Lower leg skin (tissue), 4 donors: ENCODE data around the gene TMEM11. TPM values are rescaled to one million over a fixed set of nuclear protein-coding genes. Genes with fewer than 3 reads are reported as not detected.

Experiments
- DNase-seq, 2 donors: peaks; one replicate each; pipeline ENCODE4 v3.0.0-alpha.2; 2019; ENCODE audit warnings: low spot score in 2 of 2
- H3K4me3 ChIP-seq: fragments of 200-600 bp; sonication (generic); 2 replicates; pipeline ENCODE4 v1.5.1; 2017; ENCODE audit warnings: mild to moderate bottlenecking, low read depth; ENCODE audit not compliant: poor library complexity, severe bottlenecking
- POLR2A ChIP-seq, 2 donors: fragments of 450-650 bp; IDR thresholded peaks; one replicate each; pipeline ENCODE4 v1.6.1; 2016 to 2017; ENCODE audit warnings: antibody characterized with exemption in 2 of 2, mild to moderate bottlenecking in 1 of 2, moderate library complexity in 1 of 2
- WGBS, 2 donors: methylation state at CpG; one replicate each; pipeline ENCODE4 v1.1.5; 2018; 5-methylcytosine and 5-hydroxymethylcytosine counted together
- intact Hi-C: fragments of 100-400 bp; cut with DNase I; formaldehyde crosslinking; loops from one replicate; pipeline ENCODE4 v1.15.0; 2023; ENCODE audit warnings: low total_unique reads
- total RNA-seq, 4 donors: library from RNA; depleted of rRNA; stranded (reverse); fragments of >200 nt; gene quantifications; one replicate each; pipeline ENCODE4 v1.1.0, GENCODE V29; 2016
- TF ChIP-seq, protein P1 (sequence below), 3 donors: fragments of 450-650 bp; IDR thresholded peaks; one replicate each; pipeline ENCODE4 v1.5.1; 2016; ENCODE audit warnings: antibody characterized with exemption in 3 of 3, mild to moderate bottlenecking in 3 of 3, moderate library complexity in 2 of 3

The TMEM11 gene
- total RNA-seq, 4 donors from 2014 or later, result 30.0 to 43.5 (median 37.0) TPM

DNA sequence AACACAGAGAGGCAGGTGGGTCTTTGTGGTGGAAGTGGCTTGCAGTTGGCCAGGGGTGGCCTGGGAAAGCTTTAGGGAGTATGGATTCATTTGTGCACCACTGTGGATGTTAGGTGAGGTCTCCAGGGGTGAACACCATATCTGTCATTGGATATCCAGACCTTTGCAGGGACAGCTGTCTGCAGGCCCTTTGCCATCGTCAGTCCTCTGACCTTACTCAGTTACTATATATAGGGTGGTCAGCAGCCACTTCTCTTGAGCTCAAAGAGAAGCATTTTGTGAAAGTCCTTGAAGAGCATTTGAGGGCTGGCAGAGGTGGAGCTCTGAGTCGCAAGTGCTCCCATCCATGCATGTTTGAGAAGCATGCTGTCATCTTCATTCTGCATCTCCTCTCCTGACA is 40.4 kb downstream of the TMEM11 start:
- intact Hi-C loops, result no loop called here
- whole genome bisulfite sequencing, 2 donors, result 83 to 87% methylated on average over 2 of the region's 2 CpGs
- no peak for TF ChIP-seq POLR2A (IDR thresholded peaks at IDR 0.05)
- TF ChIP-seq, protein P1, sequence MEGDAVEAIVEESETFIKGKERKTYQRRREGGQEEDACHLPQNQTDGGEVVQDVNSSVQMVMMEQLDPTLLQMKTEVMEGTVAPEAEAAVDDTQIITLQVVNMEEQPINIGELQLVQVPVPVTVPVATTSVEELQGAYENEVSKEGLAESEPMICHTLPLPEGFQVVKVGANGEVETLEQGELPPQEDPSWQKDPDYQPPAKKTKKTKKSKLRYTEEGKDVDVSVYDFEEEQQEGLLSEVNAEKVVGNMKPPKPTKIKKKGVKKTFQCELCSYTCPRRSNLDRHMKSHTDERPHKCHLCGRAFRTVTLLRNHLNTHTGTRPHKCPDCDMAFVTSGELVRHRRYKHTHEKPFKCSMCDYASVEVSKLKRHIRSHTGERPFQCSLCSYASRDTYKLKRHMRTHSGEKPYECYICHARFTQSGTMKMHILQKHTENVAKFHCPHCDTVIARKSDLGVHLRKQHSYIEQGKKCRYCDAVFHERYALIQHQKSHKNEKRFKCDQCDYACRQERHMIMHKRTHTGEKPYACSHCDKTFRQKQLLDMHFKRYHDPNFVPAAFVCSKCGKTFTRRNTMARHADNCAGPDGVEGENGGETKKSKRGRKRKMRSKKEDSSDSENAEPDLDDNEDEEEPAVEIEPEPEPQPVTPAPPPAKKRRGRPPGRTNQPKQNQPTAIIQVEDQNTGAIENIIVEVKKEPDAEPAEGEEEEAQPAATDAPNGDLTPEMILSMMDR (IDR thresholded peaks at IDR 0.05), result no peak
- DNase-seq, result no peak
- no peak overlapping the region for H3K4me3 ChIP-seq

- DNase-seq, result no peak
- intact Hi-C loops, result no loop called here
- H3K4me3 ChIP-seq, result no peak overlapping the region
- TF ChIP-seq, protein P1 (IDR thresholded peaks at IDR 0.05), result no peak
- TF ChIP-seq POLR2A (IDR thresholded peaks at IDR 0.05), result no peak
- 92 to 95% methylated on average over 6 of the region's 6 CpGs for WGBS, 2 donors
These were observed 41.1 kb downstream of the TMEM11 start for GRCh38 chr17:21172846-21173245.

DNA sequence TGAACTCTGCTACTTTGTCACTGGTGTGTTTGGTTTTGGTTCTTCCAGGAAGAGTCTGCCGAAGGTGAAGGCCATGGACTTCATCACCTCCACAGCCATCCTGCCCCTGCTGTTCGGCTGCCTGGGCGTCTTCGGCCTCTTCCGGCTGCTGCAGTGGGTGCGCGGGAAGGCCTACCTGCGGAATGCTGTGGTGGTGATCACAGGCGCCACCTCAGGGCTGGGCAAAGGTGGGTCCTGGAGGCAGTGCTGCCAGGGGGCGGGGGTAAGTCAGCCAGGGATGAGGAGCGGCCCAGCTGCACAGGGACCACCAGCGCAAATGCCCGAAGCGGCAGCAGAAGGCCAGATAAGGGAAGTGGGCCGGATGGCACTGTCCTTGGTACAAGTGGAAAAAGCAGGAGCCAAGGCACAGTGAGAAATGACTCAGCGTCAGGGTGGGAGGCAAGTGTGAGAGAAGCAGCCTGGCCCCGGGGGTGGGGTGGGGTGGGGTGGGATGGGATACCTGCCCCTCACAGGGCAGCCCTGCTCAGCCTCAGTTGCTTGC is 41.9 kb downstream of the TMEM11 start:
- WGBS, 2 donors, result 94% methylated on average over 17 of the region's 17 CpGs
- TF ChIP-seq, protein P1 (IDR thresholded peaks at IDR 0.05), result no peak
- TF ChIP-seq POLR2A (IDR thresholded peaks at IDR 0.05), result no peak
- H3K4me3 ChIP-seq, result no peak overlapping the region
- intact Hi-C loops, result no loop called here
- DNase-seq, result no peak

DNA sequence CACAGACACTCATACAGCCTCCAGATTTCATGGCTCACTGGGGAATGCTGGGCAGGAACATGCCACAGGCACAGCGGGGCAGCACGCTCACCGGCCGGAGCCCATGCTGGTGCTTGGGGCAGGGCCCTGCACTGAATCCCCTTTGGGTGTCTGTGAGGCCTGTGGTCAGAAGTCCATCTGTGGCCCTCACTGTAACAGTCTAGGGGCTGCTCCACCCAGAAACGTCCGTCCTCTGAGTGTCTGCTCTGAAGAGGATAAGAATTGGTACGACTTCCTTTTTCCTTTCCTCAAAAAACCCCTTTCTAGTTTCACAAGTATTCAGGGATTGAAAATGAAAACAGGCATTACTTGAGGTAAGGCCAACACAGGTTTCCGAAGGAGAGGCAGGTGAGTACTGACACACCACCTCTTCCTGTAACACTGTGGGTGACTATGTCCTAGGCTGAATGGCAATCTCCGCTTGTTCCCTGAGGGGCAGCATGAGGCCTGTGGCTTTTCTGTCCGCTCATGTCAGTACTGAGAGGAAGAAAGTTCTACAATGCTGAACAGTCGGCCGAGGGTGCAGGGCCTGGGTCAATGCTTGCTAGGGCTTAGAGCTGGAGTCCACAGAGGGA is 42.5 kb downstream of the TMEM11 start:
- TF ChIP-seq, protein P1 (IDR thresholded peaks at IDR 0.05), result no peak
- no peak for TF ChIP-seq POLR2A (IDR thresholded peaks at IDR 0.05)
- H3K4me3 ChIP-seq, result no peak overlapping the region
- WGBS, 2 donors, result 88 to 95% methylated on average over 12 of the region's 12 CpGs
- no peak for DNase-seq
- intact Hi-C loops, result no loop called here

GRCh38 chr17:21170809-21171208 is 43.2 kb downstream of the TMEM11 start:
- TF ChIP-seq POLR2A (IDR thresholded peaks at IDR 0.05), result no peak
- TF ChIP-seq, protein P1 (IDR thresholded peaks at IDR 0.05), result no peak
- WGBS, 2 donors, result 72 to 74% methylated on average over 7 of the region's 7 CpGs
- intact Hi-C loops, result no loop called here
- DNase-seq, result no peak
- no peak overlapping the region for H3K4me3 ChIP-seq

DNA sequence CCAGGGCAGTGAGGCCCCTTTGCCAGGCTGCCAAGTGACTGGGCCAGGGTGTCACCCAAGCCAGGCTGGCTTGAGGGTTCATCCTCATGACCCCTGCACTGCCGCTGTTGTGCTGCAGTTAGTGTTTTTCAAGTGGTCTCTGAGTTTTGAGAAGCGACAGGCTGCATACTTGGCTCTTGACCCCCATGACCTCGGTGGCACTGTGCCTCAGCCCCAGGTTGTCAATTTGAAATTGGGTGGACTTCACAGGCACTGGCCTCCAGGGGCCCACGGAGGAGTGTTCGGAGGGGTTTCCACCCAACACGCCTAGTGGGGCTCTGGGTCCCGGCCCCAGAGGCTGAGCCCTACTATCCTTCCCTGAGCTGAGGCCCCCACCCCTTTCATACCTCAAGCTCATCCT is 44.5 kb downstream of the TMEM11 start:
- DNase-seq, result no peak
- WGBS, 2 donors, result 94 to 99% methylated on average over 7 of the region's 7 CpGs
- intact Hi-C loops, result no loop called here
- H3K4me3 ChIP-seq, result no peak overlapping the region
- no peak for TF ChIP-seq POLR2A (IDR thresholded peaks at IDR 0.05)
- TF ChIP-seq, protein P1 (IDR thresholded peaks at IDR 0.05), result no peak
